OCI-LY1 (cell line): ENCODE data around the gene SRMS.

Experiments
- EZH2 ChIP-seq: fragments of 200-600 bp; sonication (generic), shearing (Covaris generic); IDR thresholded peaks from 2 replicates; pipeline ENCODE4 v1.8.0; 2017; ENCODE audit warnings: borderline replicate concordance, mixed run types, mild to moderate bottlenecking, antibody characterized with exemption, low read length, moderate library complexity, mixed read lengths
- TF ChIP-seq, protein P1 (sequence below): fragments of 200-600 bp; sonication (generic), shearing (Covaris generic); IDR thresholded peaks from 2 replicates; pipeline ENCODE4 v1.5.1; 2017; ENCODE audit warnings: mild to moderate bottlenecking, antibody characterized with exemption, low read length, moderate library complexity, mixed read lengths

GRCh38 chr20:63502671-63503172 lies 44.8 kb downstream of the SRMS start:
- TF ChIP-seq, protein P1, sequence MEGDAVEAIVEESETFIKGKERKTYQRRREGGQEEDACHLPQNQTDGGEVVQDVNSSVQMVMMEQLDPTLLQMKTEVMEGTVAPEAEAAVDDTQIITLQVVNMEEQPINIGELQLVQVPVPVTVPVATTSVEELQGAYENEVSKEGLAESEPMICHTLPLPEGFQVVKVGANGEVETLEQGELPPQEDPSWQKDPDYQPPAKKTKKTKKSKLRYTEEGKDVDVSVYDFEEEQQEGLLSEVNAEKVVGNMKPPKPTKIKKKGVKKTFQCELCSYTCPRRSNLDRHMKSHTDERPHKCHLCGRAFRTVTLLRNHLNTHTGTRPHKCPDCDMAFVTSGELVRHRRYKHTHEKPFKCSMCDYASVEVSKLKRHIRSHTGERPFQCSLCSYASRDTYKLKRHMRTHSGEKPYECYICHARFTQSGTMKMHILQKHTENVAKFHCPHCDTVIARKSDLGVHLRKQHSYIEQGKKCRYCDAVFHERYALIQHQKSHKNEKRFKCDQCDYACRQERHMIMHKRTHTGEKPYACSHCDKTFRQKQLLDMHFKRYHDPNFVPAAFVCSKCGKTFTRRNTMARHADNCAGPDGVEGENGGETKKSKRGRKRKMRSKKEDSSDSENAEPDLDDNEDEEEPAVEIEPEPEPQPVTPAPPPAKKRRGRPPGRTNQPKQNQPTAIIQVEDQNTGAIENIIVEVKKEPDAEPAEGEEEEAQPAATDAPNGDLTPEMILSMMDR, result no peak
- TF ChIP-seq EZH2, result no peak
